OCI-LY7 (cell line): ENCODE measurements around the gene ITSN2. TPM values are rescaled to one million over a fixed set of nuclear protein-coding genes. Genes with fewer than 3 reads are reported as not detected.

Source experiments
- BruUV-seq: library from RNA; stranded (reverse); fragments of 400-500 nt; replicated peaks from 2 replicates; lab custom pipeline; 2021; lab: Mats Ljungman, UMichigan
- CTCF ChIA-PET: fragments of 300-600 bp; sonication (Branson Sonifier 250); formaldehyde crosslinking; loops from one replicate; lab custom pipeline; 2022; ENCODE audit warnings: antibody characterized with exemption; ENCODE audit not compliant: unreplicated experiment; lab: Charles Lee
- POLR2A ChIA-PET: fragments of 300-600 bp; sonication (Branson Sonifier 250); formaldehyde crosslinking; loops from one replicate; lab custom pipeline; 2022; ENCODE audit warnings: antibody characterized with exemption; lab: Charles Lee
- DNase-seq: peaks from one replicate; pipeline ENCODE4 v3.0.0-alpha.2; 2015; ENCODE audit warnings: low spot score
- H2AFZ ChIP-seq: fragments of 200-600 bp; sonication (generic), shearing (Covaris generic); 2 replicates; pipeline ENCODE4 v1.6.1; 2014; ENCODE audit warnings: mild to moderate bottlenecking, antibody characterized with exemption, low read length, moderate library complexity
- H3K27ac ChIP-seq: fragments of 200-600 bp; sonication (generic); 2 replicates; pipeline ENCODE4 v1.5.1; 2014; ENCODE audit warnings: mixed run types, low read depth, mild to moderate bottlenecking, moderate library complexity, low read length, inconsistent platforms; ENCODE audit not compliant: poor library complexity, severe bottlenecking
- H3K36me3 ChIP-seq: fragments of 200-600 bp; sonication (generic); 2 replicates; pipeline ENCODE4 v1.6.1; 2014; ENCODE audit warnings: mild to moderate bottlenecking, antibody characterized with exemption, low read length, moderate library complexity, mixed read lengths; ENCODE audit not compliant: insufficient read depth
- H3K4me1 ChIP-seq: fragments of 200-600 bp; sonication (generic); 2 replicates; pipeline ENCODE4 v1.5.1; 2014; ENCODE audit warnings: mild to moderate bottlenecking, low read length; ENCODE audit not compliant: insufficient read depth, poor library complexity, severe bottlenecking
- H3K4me2 ChIP-seq: fragments of 200-600 bp; sonication (generic); 2 replicates; pipeline ENCODE4 v1.6.1; 2014; ENCODE audit warnings: mild to moderate bottlenecking, low read length
- H3K4me3 ChIP-seq: fragments of 200-600 bp; sonication (generic); 2 replicates; pipeline ENCODE4 v1.5.1; 2014; ENCODE audit warnings: mild to moderate bottlenecking, low read depth, low read length; ENCODE audit not compliant: poor library complexity, severe bottlenecking
- H3K79me2 ChIP-seq: fragments of 200-600 bp; sonication (generic); 2 replicates; pipeline ENCODE4 v1.6.1; 2016; ENCODE audit warnings: low read depth, mild to moderate bottlenecking, low read length, moderate library complexity, mixed read lengths; ENCODE audit not compliant: insufficient read depth
- H3K9me2 ChIP-seq: fragments of 200-600 bp; sonication (generic); 2 replicates; pipeline ENCODE4 v1.6.1; 2016; ENCODE audit warnings: mild to moderate bottlenecking, low read length, mixed read lengths; ENCODE audit not compliant: insufficient read depth
- H3K9me3 ChIP-seq: fragments of 200-600 bp; sonication (generic); 2 replicates; pipeline ENCODE4 v1.6.1; 2014; ENCODE audit warnings: mild to moderate bottlenecking, mixed run types, low read length, mixed read lengths
- H4K20me1 ChIP-seq: fragments of 200-600 bp; sonication (generic); 2 replicates; pipeline ENCODE4 v1.6.1; 2014; ENCODE audit warnings: mild to moderate bottlenecking, antibody characterized with exemption, low read length, moderate library complexity, mixed read lengths; ENCODE audit not compliant: insufficient read depth
- EZH2phosphoT487 ChIP-seq: fragments of 200-600 bp; sonication (generic); IDR thresholded peaks from 2 replicates; pipeline ENCODE4 v1.6.1; 2018; ENCODE audit warnings: low read depth, borderline replicate concordance, mild to moderate bottlenecking, mixed run types, antibody characterized with exemption, low read length, moderate library complexity, mixed read lengths
- intact Hi-C: fragments of 100-400 bp; cut with micrococcal nuclease; formaldehyde crosslinking; loops from one replicate; pipeline ENCODE4 v1.10.0; 2022; ENCODE audit not compliant: unreplicated experiment
- total RNA-seq, 2 experiments: library from RNA; depleted of rRNA in 1 of 2; stranded (reverse); fragments of >200 nt in 1 of 2; shearing (Covaris generic) in 1 of 2; gene quantifications; 2 replicates each; pipeline ENCODE4 v1.2.3, GENCODE V29; 2014 to 2022
- TF ChIP-seq, protein P1 (sequence below): fragments of 200-600 bp; sonication (generic); conservative IDR thresholded peaks from 2 replicates; pipeline ENCODE4 v1.5.1; 2014; ENCODE audit warnings: mild to moderate bottlenecking, antibody characterized with exemption, low read length, moderate library complexity, mixed read lengths

ITSN2 gene
- total RNA-seq, 2 experiments from 2014 or later, result 25.4 to 65.7 TPM

GRCh38 chr2:24399434-24400206, 39.3 kb upstream of the ITSN2 start:
- no peaks in the 10 kb centered on the region for H3K79me2 ChIP-seq
- POLR2A ChIA-PET, result interaction anchor here (0.7 kb wide), 1 partner anchor 331 kb away, joined by 4 read pairs; no protein-coding TSS in a partner anchor
- H3K27ac ChIP-seq, result no peak overlapping the region
- TF ChIP-seq, protein P1, sequence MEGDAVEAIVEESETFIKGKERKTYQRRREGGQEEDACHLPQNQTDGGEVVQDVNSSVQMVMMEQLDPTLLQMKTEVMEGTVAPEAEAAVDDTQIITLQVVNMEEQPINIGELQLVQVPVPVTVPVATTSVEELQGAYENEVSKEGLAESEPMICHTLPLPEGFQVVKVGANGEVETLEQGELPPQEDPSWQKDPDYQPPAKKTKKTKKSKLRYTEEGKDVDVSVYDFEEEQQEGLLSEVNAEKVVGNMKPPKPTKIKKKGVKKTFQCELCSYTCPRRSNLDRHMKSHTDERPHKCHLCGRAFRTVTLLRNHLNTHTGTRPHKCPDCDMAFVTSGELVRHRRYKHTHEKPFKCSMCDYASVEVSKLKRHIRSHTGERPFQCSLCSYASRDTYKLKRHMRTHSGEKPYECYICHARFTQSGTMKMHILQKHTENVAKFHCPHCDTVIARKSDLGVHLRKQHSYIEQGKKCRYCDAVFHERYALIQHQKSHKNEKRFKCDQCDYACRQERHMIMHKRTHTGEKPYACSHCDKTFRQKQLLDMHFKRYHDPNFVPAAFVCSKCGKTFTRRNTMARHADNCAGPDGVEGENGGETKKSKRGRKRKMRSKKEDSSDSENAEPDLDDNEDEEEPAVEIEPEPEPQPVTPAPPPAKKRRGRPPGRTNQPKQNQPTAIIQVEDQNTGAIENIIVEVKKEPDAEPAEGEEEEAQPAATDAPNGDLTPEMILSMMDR, result no peak
- TF ChIP-seq EZH2phosphoT487, result no peak
- H3K9me2 ChIP-seq, result no peaks in the 10 kb centered on the region
- no peaks in the 10 kb centered on the region for H3K36me3 ChIP-seq
- H3K4me1 ChIP-seq, result no peaks in the 10 kb centered on the region
- no peak for DNase-seq
- no peaks in the 10 kb centered on the region for H4K20me1 ChIP-seq
- H3K4me2 ChIP-seq, result no peak overlapping the region
- CTCF ChIA-PET, result no interaction called here
- H2AFZ ChIP-seq, result peak overlapping the region; percentile 14; the same call in 1 of the 2 replicates
- no peak overlapping the region for H3K4me3 ChIP-seq
- no peaks in the 10 kb centered on the region for H3K9me3 ChIP-seq
- intact Hi-C loops, result no loop called here
- BruUV-seq, result no TSS peak

DNA sequence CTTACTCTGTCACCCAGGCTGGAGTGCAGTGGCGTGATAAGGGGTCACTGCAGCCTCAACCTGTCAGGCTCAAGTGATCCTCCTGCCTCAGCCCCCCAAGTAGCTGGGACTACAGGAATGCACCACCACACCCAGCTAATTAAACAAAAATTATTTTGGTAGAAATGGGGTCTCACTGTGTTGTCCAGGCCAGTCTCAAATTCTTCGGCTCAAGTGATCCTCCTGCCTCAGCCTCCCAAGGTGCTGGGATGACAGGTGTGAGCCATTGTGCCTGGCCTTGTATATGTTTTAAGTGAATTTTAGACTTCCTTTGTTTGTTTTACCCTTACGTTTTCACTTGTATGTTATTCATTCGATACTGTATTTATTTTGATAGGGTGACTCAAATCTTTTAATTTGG, 34.7 kb upstream of the ITSN2 start:
- Histone ChIP-seq H3K79me2 (no peaks in the 10 kb centered on the region), H2AFZ (no peak overlapping the region), H3K9me3 (no peaks in the 10 kb centered on the region), H3K9me2 (no peaks in the 10 kb centered on the region), H3K4me3 (no peak overlapping the region), H4K20me1 (no peaks in the 10 kb centered on the region), H3K4me1 (no peaks in the 10 kb centered on the region), H3K36me3 (no peaks in the 10 kb centered on the region), H3K4me2 (no peak overlapping the region), H3K27ac (no peak overlapping the region)
- DNase-seq, result no peak
- POLR2A ChIA-PET, result interaction anchor here (0.6 to 0.9 kb wide), 2 partner anchors 22 to 152 kb away, joined by 3 to 6 read pairs; no protein-coding TSS in a partner anchor
- CTCF ChIA-PET, result no interaction called here
- no TSS peak for BruUV-seq
- TF ChIP-seq, protein P1, result no peak
- intact Hi-C loops, result no loop called here

DNA sequence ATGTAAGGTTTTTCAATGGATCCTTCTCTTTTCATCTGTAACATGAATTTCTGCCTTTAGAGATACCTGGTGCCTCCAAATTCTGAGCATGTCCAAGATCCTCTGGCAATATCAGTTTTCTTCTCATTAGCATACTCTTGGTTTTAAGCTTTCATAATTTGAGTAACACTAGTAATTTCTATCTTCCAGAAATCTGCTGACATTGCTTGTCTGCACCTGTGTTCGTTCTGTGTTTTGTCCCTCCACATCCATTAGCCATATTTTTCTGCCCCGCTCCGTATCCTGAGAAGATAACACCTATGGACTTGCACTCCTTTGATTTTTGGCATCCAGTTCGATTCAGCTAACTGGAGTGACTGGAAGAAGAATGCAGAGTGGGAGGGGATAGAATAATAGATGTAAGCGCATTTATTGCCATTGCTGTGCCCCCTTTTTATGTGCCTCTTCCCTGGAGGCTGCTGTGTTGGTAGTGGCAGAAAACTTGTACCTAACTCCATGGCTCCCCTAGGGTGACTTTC, 32.3 kb upstream of the ITSN2 start:
- Histone ChIP-seq H4K20me1 (no peaks in the 10 kb centered on the region), H2AFZ (no peak overlapping the region), H3K79me2 (no peaks in the 10 kb centered on the region), H3K9me3 (no peaks in the 10 kb centered on the region), H3K4me1 (no peaks in the 10 kb centered on the region), H3K4me2 (no peak overlapping the region), H3K27ac (no peak overlapping the region), H3K4me3 (no peak overlapping the region), H3K9me2 (no peaks in the 10 kb centered on the region), H3K36me3 (no peaks in the 10 kb centered on the region)
- DNase-seq, result no peak
- no TSS peak for BruUV-seq
- ChIA-PET CTCF (no interaction called here), POLR2A (interaction anchor here (0.6 to 0.7 kb wide), 2 partner anchors 144 to 1215 kb away, joined by 3 to 5 read pairs; no protein-coding TSS in a partner anchor)
- intact Hi-C loops, result no loop called here
- TF ChIP-seq EZH2phosphoT487, result no peak
- TF ChIP-seq, protein P1, result no peak
